ENCODE data around the gene ZNF12. TPM values are rescaled to one million over a fixed set of nuclear protein-coding genes. Genes with fewer than 3 reads are reported as not detected.
A peak's percentile ranks its signal among the peaks of the same experiment; 100 is the strongest.

ZNF12 gene
- total RNA-seq, 1 donor from 2014 or later = 28.8 TPM

- intact Hi-C loops (cut with DNase I) = no loop called here
- peaks cover 35 to 60% of the 10 kb centered on the region in 2 donors for H3K36me3 ChIP-seq
These were observed 65.3 kb downstream of the ZNF12 start for GRCh38 chr7:6641305-6642035.

GRCh38 chr7:6640246-6640721 is 66.5 kb downstream of the ZNF12 start:
- Histone ChIP-seq H3K9me3 (no peaks in the 10 kb centered on the region), H3K27me3 (no peaks in the 10 kb centered on the region), H3K4me3 (no peak overlapping the region), H3K4me1 (peaks cover 4 to 12% of the 10 kb centered on the region in 2 donors), H3K27ac (no peak overlapping the region), H3K36me3 (peaks cover 30 to 49% of the 10 kb centered on the region in 2 donors)
- TF ChIP-seq CTCF (IDR thresholded peaks at IDR 0.05) = no peak
- intact Hi-C loops (cut with DNase I) = no loop called here
- no peak for DNase-seq (ENCODE audit: low spot score in 2 of 2)

More at GRCh38 chr7:6641305-6642035, 65.3 kb downstream of the ZNF12 start:
- H3K27me3 ChIP-seq = no peaks in the 10 kb centered on the region
- H3K27ac ChIP-seq = no peak overlapping the region
- no peaks in the 10 kb centered on the region for H3K9me3 ChIP-seq
- no peak overlapping the region for H3K4me3 ChIP-seq
- peaks cover 4 to 10% of the 10 kb centered on the region in 2 donors for H3K4me1 ChIP-seq
- DNase-seq (ENCODE audit: low spot score in 2 of 2) = no peak
- no peak for TF ChIP-seq CTCF (IDR thresholded peaks at IDR 0.05)

- H3K4me1 ChIP-seq = peaks cover 4 to 12% of the 10 kb centered on the region in 2 donors
- H3K4me3 ChIP-seq = no peak overlapping the region
- no peak for TF ChIP-seq CTCF (IDR thresholded peaks at IDR 0.05)
- no peak for DNase-seq (ENCODE audit: low spot score in 2 of 2)
- no peak overlapping the region for H3K27ac ChIP-seq
- H3K36me3 ChIP-seq = peaks cover 23 to 43% of the 10 kb centered on the region in 2 donors
- no peaks in the 10 kb centered on the region for H3K9me3 ChIP-seq
- H3K27me3 ChIP-seq = no peaks in the 10 kb centered on the region
- intact Hi-C loops (cut with DNase I) = loop anchor here (2.0 to 5.0 kb wide), 2 partner anchors 51 to 68 kb away; partner anchors contain the start of gene ZNF12
These were observed 67.1 kb downstream of the ZNF12 start for GRCh38 chr7:6639627-6640026.

GRCh38 chr7:6639032-6639431 is 67.7 kb downstream of the ZNF12 start:
- intact Hi-C loops (cut with DNase I) = loop anchor here (2.0 to 5.0 kb wide), 2 partner anchors 50 to 68 kb away; partner anchors contain the start of gene ZNF12
- Histone ChIP-seq H3K4me3 (peak overlapping the region in 1 of 2 donors; percentile 99), H3K36me3 (peaks cover 17 to 37% of the 10 kb centered on the region in 2 donors), H3K4me1 (peaks cover 4 to 12% of the 10 kb centered on the region in 2 donors), H3K27me3 (no peaks in the 10 kb centered on the region), H3K27ac (no peak overlapping the region), H3K9me3 (no peaks in the 10 kb centered on the region)
- no peak for TF ChIP-seq CTCF (IDR thresholded peaks at IDR 0.05)
- no peak for DNase-seq (ENCODE audit: low spot score in 2 of 2)

Other genes with a start within 250 kb of the ZNF12 start
- gene KDELR2, start 222.8 kb downstream of the ZNF12 start, total RNA-seq = 105 TPM
- gene GRID2IP, start 155.5 kb downstream of the ZNF12 start, total RNA-seq = not detected
- gene ZDHHC4, start 129.5 kb downstream of the ZNF12 start, total RNA-seq = 5.1 TPM
- 15.2 TPM for gene INTS15, start 116.9 kb downstream of the ZNF12 start, total RNA-seq
- gene ZNF853, start 91.3 kb downstream of the ZNF12 start, total RNA-seq = 12.2 TPM
- gene ZNF316, start 69.6 kb downstream of the ZNF12 start, total RNA-seq = 60.3 TPM
- gene RSPH10B2, start 47.2 kb upstream of the ZNF12 start, total RNA-seq = not detected
- gene CCZ1B, start 119.3 kb upstream of the ZNF12 start, total RNA-seq = 24.6 TPM